GM19240 (cell line): ENCODE measurements around the gene THAP2.

Source experiments
- DNase-seq: peaks from one replicate; pipeline ENCODE4 v3.0.0; 2011; ENCODE audit warnings: low spot score; ENCODE audit not compliant: insufficient read length

Gene THAP2

GRCh38 chr12:71663561-71664410, at the start of gene THAP2, which contains the start of gene ZFC3H1:
TSS of gene THAP2 (plus strand) at chr12:71664301. CDS start at chr12:71664510, 209 bp downstream.
TSS of gene ZFC3H1 (minus strand) at chr12:71663848. CDS start at chr12:71663610, 238 bp downstream.
- DNase-seq, result peak; percentile 21

- no peak for DNase-seq
Observed at GRCh38 chr12:71621938-71622337, 42.2 kb upstream of the THAP2 start.

GRCh38 chr12:71625476-71625875, 38.6 kb upstream of the THAP2 start:
- DNase-seq, result no peak

- DNase-seq, result no peak
Observed at GRCh38 chr12:71626098-71626497, 38.0 kb upstream of the THAP2 start.

- no peak for DNase-seq
Observed at GRCh38 chr12:71626768-71627167, 37.3 kb upstream of the THAP2 start.

- DNase-seq, result no peak
Observed at GRCh38 chr12:71627438-71628002, 36.6 kb upstream of the THAP2 start.

- peak; percentile 12 for DNase-seq
Observed at GRCh38 chr12:71636704-71637115, 27.4 kb upstream of the THAP2 start.

GRCh38 chr12:71638499-71638898, 25.6 kb upstream of the THAP2 start:
- DNase-seq, result no peak

GRCh38 chr12:71639341-71639760, 24.8 kb upstream of the THAP2 start:
- DNase-seq, result no peak

GRCh38 chr12:71640316-71640715, 23.8 kb upstream of the THAP2 start:
- DNase-seq, result no peak

GRCh38 chr12:71641390-71641789, 22.7 kb upstream of the THAP2 start:
- no peak for DNase-seq

- no peak for DNase-seq
Observed at GRCh38 chr12:71642264-71642663, 21.8 kb upstream of the THAP2 start.

GRCh38 chr12:71645268-71645667, 18.8 kb upstream of the THAP2 start:
- DNase-seq, result no peak

GRCh38 chr12:71646512-71646911, 17.6 kb upstream of the THAP2 start:
- no peak for DNase-seq

- DNase-seq, result no peak
Observed at GRCh38 chr12:71648537-71648936, 15.6 kb upstream of the THAP2 start.

GRCh38 chr12:71649401-71649800, 14.7 kb upstream of the THAP2 start:
- no peak for DNase-seq

GRCh38 chr12:71652656-71653055, 11.4 kb upstream of the THAP2 start:
- no peak for DNase-seq

GRCh38 chr12:71653137-71653536, 11.0 kb upstream of the THAP2 start:
- no peak for DNase-seq

GRCh38 chr12:71654200-71654599, 9.9 kb upstream of the THAP2 start:
- no peak for DNase-seq

- no peak for DNase-seq
Observed at GRCh38 chr12:71655495-71655894, 8.6 kb upstream of the THAP2 start.

GRCh38 chr12:71655907-71656306, 8.2 kb upstream of the THAP2 start:
- no peak for DNase-seq

- no peak for DNase-seq
Observed at GRCh38 chr12:71656740-71657139, 7.4 kb upstream of the THAP2 start.
